Tibial nerve (tissue), 4 donors: ENCODE results near the gene KDM2B. TPM values are rescaled to one million over a fixed set of nuclear protein-coding genes. Genes with fewer than 3 reads are reported as not detected.

Experiments used
- DNase-seq, 2 donors: peaks; one replicate each; pipeline ENCODE4 v3.0.0-alpha.2; 2019; ENCODE audit warnings: low spot score in 2 of 2
- H3K27ac ChIP-seq, 4 donors: fragments of 200-600 bp; sonication (generic) in 3 of 4; one replicate each; pipeline ENCODE4 v1.5.1; 2017 to 2019; ENCODE audit warnings: mild to moderate bottlenecking in 1 of 4
- H3K27me3 ChIP-seq, 2 donors: fragments of 200-600 bp; sonication (generic) in 1 of 2; one replicate each; pipeline versions ENCODE4 v1.5.1 to v1.6.0; 2017 to 2019
- H3K36me3 ChIP-seq, 3 donors: fragments of 200-600 bp; sonication (generic); one replicate each; pipeline ENCODE4 v1.5.1; 2018 to 2019
- H3K4me1 ChIP-seq, 4 donors: fragments of 200-600 bp; sonication (generic) in 3 of 4; one replicate each; pipeline ENCODE4 v1.5.1; 2017 to 2019
- H3K4me3 ChIP-seq, 4 donors: fragments of 200-600 bp; sonication (generic) in 3 of 4; one replicate each; pipeline ENCODE4 v1.5.1; 2017 to 2019; ENCODE audit warnings: mild to moderate bottlenecking in 1 of 4, moderate library complexity in 1 of 4
- H3K9me3 ChIP-seq, 4 donors: fragments of 200-600 bp; sonication (generic) in 3 of 4; one replicate each; pipeline ENCODE4 v1.5.1; 2017 to 2019
- EP300 ChIP-seq, 2 donors: sonication (generic); formaldehyde crosslinking; IDR thresholded peaks; one replicate each; pipeline ENCODE4 v1.6.1; 2017; ENCODE audit warnings: antibody characterized with exemption in 2 of 2, mild to moderate bottlenecking in 1 of 2
- POLR2A ChIP-seq, 2 donors: fragments of 450-650 bp; IDR thresholded peaks; one replicate each; pipeline ENCODE4 v1.6.1; 2017; ENCODE audit warnings: antibody characterized with exemption in 2 of 2, mild to moderate bottlenecking in 2 of 2, moderate library complexity in 2 of 2
- WGBS, 2 donors: methylation state at CpG; one replicate each; pipeline ENCODE4 v1.1.5; 2018; 5-methylcytosine and 5-hydroxymethylcytosine counted together
- total RNA-seq, 4 donors: library from RNA; depleted of rRNA; stranded (reverse); fragments of >200 nt; gene quantifications; one replicate each; pipeline ENCODE4 v1.1.0, GENCODE V29; 2016
- TF ChIP-seq, protein P1 (sequence below), 5 experiments: fragments of 200-600 bp in 3 of 5; fragments of 450-650 bp in 2 of 5; sonication (generic) in 3 of 5; IDR thresholded peaks; one replicate each; pipeline ENCODE4 v1.5.1; 2016 to 2019; ENCODE audit warnings: antibody characterized with exemption in 5 of 5, mild to moderate bottlenecking in 3 of 5, moderate library complexity in 2 of 5

The KDM2B gene
- total RNA-seq, 4 donors from 2014 or later: 15.5 to 32.2 (median 20.8) TPM

GRCh38 chr12:121501946-121502345 is 78.9 kb downstream of the KDM2B start:
- WGBS, 2 donors: 89 to 95% methylated on average over 9 of the region's 9 CpGs
- TF ChIP-seq POLR2A (IDR thresholded peaks at IDR 0.05) (no peak), EP300 (IDR thresholded peaks at IDR 0.05) (no peak)
- TF ChIP-seq, protein P1, sequence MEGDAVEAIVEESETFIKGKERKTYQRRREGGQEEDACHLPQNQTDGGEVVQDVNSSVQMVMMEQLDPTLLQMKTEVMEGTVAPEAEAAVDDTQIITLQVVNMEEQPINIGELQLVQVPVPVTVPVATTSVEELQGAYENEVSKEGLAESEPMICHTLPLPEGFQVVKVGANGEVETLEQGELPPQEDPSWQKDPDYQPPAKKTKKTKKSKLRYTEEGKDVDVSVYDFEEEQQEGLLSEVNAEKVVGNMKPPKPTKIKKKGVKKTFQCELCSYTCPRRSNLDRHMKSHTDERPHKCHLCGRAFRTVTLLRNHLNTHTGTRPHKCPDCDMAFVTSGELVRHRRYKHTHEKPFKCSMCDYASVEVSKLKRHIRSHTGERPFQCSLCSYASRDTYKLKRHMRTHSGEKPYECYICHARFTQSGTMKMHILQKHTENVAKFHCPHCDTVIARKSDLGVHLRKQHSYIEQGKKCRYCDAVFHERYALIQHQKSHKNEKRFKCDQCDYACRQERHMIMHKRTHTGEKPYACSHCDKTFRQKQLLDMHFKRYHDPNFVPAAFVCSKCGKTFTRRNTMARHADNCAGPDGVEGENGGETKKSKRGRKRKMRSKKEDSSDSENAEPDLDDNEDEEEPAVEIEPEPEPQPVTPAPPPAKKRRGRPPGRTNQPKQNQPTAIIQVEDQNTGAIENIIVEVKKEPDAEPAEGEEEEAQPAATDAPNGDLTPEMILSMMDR (IDR thresholded peaks at IDR 0.05): no peak
- H3K27me3 ChIP-seq: no peaks in the 10 kb centered on the region
- H3K4me1 ChIP-seq: peaks cover 0 to 13% (median 3%) of the 10 kb centered on the region in 4 donors
- no peaks in the 10 kb centered on the region for H3K9me3 ChIP-seq
- DNase-seq: no peak
- no peak overlapping the region for H3K4me3 ChIP-seq
- peaks cover 0 to 13% (median 0%) of the 10 kb centered on the region in 3 donors for H3K36me3 ChIP-seq
- H3K27ac ChIP-seq: no peak overlapping the region

GRCh38 chr12:121499929-121500793 is 80.7 kb downstream of the KDM2B start:
- peak overlapping the region in 2 of 4 donors; percentile 55 to 59 for H3K27ac ChIP-seq
- peak overlapping the region in 2 of 4 donors; percentile 12 to 26 for H3K4me3 ChIP-seq
- H3K36me3 ChIP-seq: peaks cover 0 to 16% (median 0%) of the 10 kb centered on the region in 3 donors
- peak; percentile 77 to 78 for DNase-seq
- no peaks in the 10 kb centered on the region for H3K9me3 ChIP-seq
- peaks cover 0 to 13% (median 3%) of the 10 kb centered on the region in 4 donors for H3K4me1 ChIP-seq
- H3K27me3 ChIP-seq: no peaks in the 10 kb centered on the region
- 23 to 26% methylated on average over 21 of the region's 21 CpGs for WGBS, 2 donors
- no peak for TF ChIP-seq EP300 (IDR thresholded peaks at IDR 0.05)
- TF ChIP-seq, protein P1 (IDR thresholded peaks at IDR 0.05): peak; percentile 74 to 99 (median 95)

DNA sequence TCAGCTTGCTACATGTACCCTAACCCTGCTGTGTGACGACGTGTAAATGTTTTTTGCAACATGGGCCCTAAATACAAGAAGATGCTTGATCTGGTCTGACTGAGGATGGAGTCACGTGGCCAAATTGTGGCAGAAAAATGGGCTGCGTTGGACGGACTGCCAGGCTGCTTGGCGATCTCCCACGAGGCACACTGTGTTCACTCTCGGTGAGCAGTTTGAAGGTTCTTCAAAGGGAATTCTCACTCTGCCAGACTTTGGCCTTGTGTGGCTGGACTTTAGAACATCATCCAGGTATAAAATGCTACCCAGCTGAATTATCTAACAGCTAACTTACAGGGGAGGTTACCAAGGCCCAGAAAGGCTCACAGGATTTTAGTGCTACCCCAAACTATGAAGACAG is 85.1 kb downstream of the KDM2B start:
- WGBS, 2 donors: 78 to 87% methylated on average over 8 of the region's 8 CpGs
- no peaks in the 10 kb centered on the region for H3K9me3 ChIP-seq
- TF ChIP-seq EP300 (IDR thresholded peaks at IDR 0.05) (no peak), POLR2A (IDR thresholded peaks at IDR 0.05) (no peak)
- TF ChIP-seq, protein P1 (IDR thresholded peaks at IDR 0.05): no peak
- DNase-seq: no peak
- H3K27me3 ChIP-seq: no peaks in the 10 kb centered on the region
- H3K4me1 ChIP-seq: peaks cover 0 to 13% (median 3%) of the 10 kb centered on the region in 4 donors
- H3K36me3 ChIP-seq: peaks cover 0 to 7% (median 0%) of the 10 kb centered on the region in 3 donors
- no peak overlapping the region for H3K27ac ChIP-seq
- H3K4me3 ChIP-seq: no peak overlapping the region

- DNase-seq: peak; percentile 25 to 33
- H3K36me3 ChIP-seq: peaks cover 0 to 13% (median 0%) of the 10 kb centered on the region in 3 donors
- H3K4me3 ChIP-seq: no peak overlapping the region
- TF ChIP-seq, protein P1 (IDR thresholded peaks at IDR 0.05): peak; percentile 57 to 76 (median 70)
- TF ChIP-seq POLR2A (IDR thresholded peaks at IDR 0.05) (no peak), EP300 (IDR thresholded peaks at IDR 0.05) (no peak)
- no peaks in the 10 kb centered on the region for H3K27me3 ChIP-seq
- no peaks in the 10 kb centered on the region for H3K9me3 ChIP-seq
- H3K27ac ChIP-seq: no peak overlapping the region
- WGBS, 2 donors: 72 to 78% methylated on average over 19 of the region's 19 CpGs
- no peaks in the 10 kb centered on the region for H3K4me1 ChIP-seq
Measured at GRCh38 chr12:121494093-121494787, 86.6 kb downstream of the KDM2B start.
